HEK293T (cell line): ENCODE results near the gene TRPM5.

Experiments
- CTCF ChIA-PET: fragments of 350-600 bp; formaldehyde crosslinking; extraction: SDS; loops from one replicate; lab custom pipeline; 2021; ENCODE audit warnings: antibody characterized with exemption, inconsistent platforms; lab: Yijun Ruan, JAX
- POLR2A ChIA-PET: fragments of 350-600 bp; formaldehyde crosslinking; extraction: SDS; loops from one replicate; lab custom pipeline; 2020; ENCODE audit warnings: antibody characterized with exemption, inconsistent platforms; lab: Yijun Ruan, JAX
- DNase-seq: peaks from one replicate; pipeline ENCODE4 v3.0.0; 2012; ENCODE audit warnings: mixed read lengths; ENCODE audit errors: extremely low spot score
- ARNT ChIP-seq: fragments of 450-650 bp; IDR thresholded peaks from 2 replicates; pipeline ENCODE4 v1.6.1; 2017; ENCODE audit warnings: mild to moderate bottlenecking
- BHLHE40 ChIP-seq: fragments of 450-650 bp; IDR thresholded peaks from 2 replicates; pipeline ENCODE4 v1.6.1; 2016; ENCODE audit warnings: mild to moderate bottlenecking, moderate library complexity, borderline replicate concordance
- CTBP1 ChIP-seq: fragments of 450-650 bp; IDR thresholded peaks from 2 replicates; pipeline ENCODE4 v1.6.1; 2016; ENCODE audit warnings: borderline replicate concordance
- ELF4 ChIP-seq: fragments of 450-650 bp; IDR thresholded peaks from 2 replicates; pipeline ENCODE4 v1.6.1; 2017; ENCODE audit warnings: antibody characterized with exemption
- FOXA1 ChIP-seq: fragments of 450-650 bp; IDR thresholded peaks from 2 replicates; pipeline ENCODE4 v1.6.1; 2016; ENCODE audit warnings: mild to moderate bottlenecking
- FOXK2 ChIP-seq: fragments of 450-650 bp; IDR thresholded peaks from 2 replicates; pipeline ENCODE4 v1.6.1; 2016; ENCODE audit warnings: mild to moderate bottlenecking
- FOXM1 ChIP-seq: fragments of 450-650 bp; IDR thresholded peaks from 2 replicates; pipeline ENCODE4 v1.6.1; 2017; ENCODE audit warnings: mild to moderate bottlenecking, borderline replicate concordance
- HDGF ChIP-seq: fragments of 450-650 bp; IDR thresholded peaks from 2 replicates; pipeline ENCODE4 v1.6.1; 2017; ENCODE audit warnings: antibody characterized with exemption, borderline replicate concordance
- L3MBTL2 ChIP-seq: fragments of 450-650 bp; conservative IDR thresholded peaks from 2 replicates; pipeline ENCODE4 v1.6.1; 2016; ENCODE audit warnings: mild to moderate bottlenecking
- LEF1 ChIP-seq: fragments of 450-650 bp; IDR thresholded peaks from 2 replicates; pipeline ENCODE4 v1.6.1; 2017; ENCODE audit warnings: mild to moderate bottlenecking, borderline replicate concordance
- NFRKB ChIP-seq: fragments of 450-650 bp; IDR thresholded peaks from 2 replicates; pipeline ENCODE4 v1.6.1; 2016; ENCODE audit warnings: mild to moderate bottlenecking, moderate library complexity
- SP1 ChIP-seq: fragments of 450-650 bp; IDR thresholded peaks from 2 replicates; pipeline ENCODE4 v1.6.1; 2017
- SUZ12 ChIP-seq: fragments of 450-650 bp; IDR thresholded peaks from 2 replicates; pipeline ENCODE4 v1.6.1; 2016; ENCODE audit warnings: mild to moderate bottlenecking
- TARDBP ChIP-seq: fragments of 450-650 bp; IDR thresholded peaks from 2 replicates; pipeline ENCODE4 v1.6.1; 2016
- ZNF384 ChIP-seq: fragments of 450-650 bp; IDR thresholded peaks from 2 replicates; pipeline ENCODE4 v1.6.1; 2016
- TF ChIP-seq, protein P1 (sequence below): fragments of 450-650 bp; IDR thresholded peaks from 2 replicates; pipeline ENCODE4 v1.6.1; 2016

TRPM5 gene

DNA sequence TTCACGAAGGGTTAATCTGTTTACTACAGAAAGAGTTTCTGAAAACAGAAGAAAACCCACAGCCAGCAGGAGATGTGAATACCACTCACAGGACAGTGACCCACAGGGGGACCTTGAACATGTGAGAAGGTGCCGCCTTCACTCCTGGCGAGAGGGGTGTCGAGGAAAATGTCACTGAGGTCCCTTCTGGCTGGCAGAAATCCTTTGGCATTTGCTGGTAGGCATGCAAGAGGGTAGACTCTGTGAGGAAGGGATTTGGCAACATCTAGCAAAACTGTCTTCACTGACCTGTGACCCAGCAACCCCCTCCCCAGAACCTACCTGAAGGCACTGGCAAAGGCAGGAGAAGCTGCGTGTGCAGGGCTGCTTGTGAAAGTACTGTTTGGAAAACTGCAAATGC, 9.1 kb upstream of the TRPM5 start:
- CTCF ChIA-PET: no interaction called here
- no peak for DNase-seq
- no peak for TF ChIP-seq TARDBP
- no peak for TF ChIP-seq FOXA1
- TF ChIP-seq HDGF: no peak
- TF ChIP-seq ZNF384: no peak
- TF ChIP-seq ELF4: no peak
- POLR2A ChIA-PET: no interaction called here

DNA sequence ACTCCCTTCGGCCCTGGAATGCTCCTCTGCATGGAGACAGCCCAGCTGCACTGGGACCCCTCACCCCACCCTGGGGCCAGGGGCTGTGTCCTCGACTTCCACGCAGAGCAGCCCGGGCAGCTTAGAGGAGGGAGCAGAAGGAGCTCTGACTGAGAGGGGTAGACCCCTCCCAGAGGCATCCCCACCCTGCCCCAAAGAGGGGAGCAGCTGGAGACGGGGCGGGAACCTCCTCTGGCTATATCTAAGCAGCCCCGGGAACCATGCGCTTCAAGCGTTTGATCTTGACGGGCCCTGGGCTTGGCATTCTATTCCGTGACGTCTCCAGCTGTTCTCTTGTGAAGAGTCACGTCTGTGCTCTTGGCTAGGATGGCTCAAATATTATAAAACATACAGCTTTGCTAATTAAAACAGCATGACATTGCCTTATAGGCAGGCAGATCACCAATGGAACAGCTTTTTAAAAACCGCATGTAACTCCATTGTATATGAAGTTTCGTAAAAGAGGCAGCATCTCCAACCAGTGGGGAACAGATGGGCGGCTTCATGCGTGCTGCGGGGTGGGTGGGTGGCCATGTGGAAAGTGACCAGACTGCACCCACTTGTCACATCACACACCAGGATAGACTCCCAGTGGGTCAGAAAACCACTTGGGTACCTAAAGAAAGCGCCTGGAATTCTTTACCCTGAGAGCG, 8.2 kb upstream of the TRPM5 start:
- TF ChIP-seq ARNT: no peak
- no peak for TF ChIP-seq NFRKB
- no peak for TF ChIP-seq SUZ12
- no peak for DNase-seq
- ChIA-PET CTCF (no interaction called here), POLR2A (no interaction called here)

DNA sequence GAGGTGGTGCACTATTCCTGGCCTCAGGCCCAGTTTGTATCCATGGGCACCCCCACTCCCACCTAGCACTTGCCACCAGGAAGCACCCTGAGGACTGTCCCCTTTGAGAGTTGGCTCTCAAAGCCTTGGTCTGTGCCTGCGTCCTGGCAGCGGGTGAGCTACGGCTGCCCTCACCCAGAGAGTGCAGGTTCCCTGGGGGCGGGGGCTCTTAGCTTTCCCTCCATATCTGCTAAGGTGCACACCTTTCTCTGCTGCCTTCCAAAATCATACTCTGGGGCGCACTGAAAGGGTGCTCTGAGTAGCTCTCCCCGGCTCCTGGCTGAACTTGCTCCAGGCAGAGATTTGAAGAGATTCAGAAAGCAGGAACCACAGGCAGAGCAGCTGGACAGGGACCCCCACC, 7.6 kb upstream of the TRPM5 start:
- CTCF ChIA-PET: no interaction called here
- POLR2A ChIA-PET: no interaction called here
- DNase-seq: no peak

GRCh38 chr11:2451336-2451735, 7.0 kb upstream of the TRPM5 start:
- no peak for TF ChIP-seq SP1
- TF ChIP-seq L3MBTL2: no peak
- TF ChIP-seq CTBP1: no peak
- TF ChIP-seq TARDBP: no peak
- TF ChIP-seq FOXM1: no peak
- TF ChIP-seq LEF1: no peak
- TF ChIP-seq FOXK2: no peak
- TF ChIP-seq, protein P1, sequence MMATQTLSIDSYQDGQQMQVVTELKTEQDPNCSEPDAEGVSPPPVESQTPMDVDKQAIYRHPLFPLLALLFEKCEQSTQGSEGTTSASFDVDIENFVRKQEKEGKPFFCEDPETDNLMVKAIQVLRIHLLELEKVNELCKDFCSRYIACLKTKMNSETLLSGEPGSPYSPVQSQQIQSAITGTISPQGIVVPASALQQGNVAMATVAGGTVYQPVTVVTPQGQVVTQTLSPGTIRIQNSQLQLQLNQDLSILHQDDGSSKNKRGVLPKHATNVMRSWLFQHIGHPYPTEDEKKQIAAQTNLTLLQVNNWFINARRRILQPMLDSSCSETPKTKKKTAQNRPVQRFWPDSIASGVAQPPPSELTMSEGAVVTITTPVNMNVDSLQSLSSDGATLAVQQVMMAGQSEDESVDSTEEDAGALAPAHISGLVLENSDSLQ: no peak
- no peak for TF ChIP-seq BHLHE40
- TF ChIP-seq FOXA1: no peak
- no peak for TF ChIP-seq HDGF
- no peak for TF ChIP-seq SUZ12
- no peak for TF ChIP-seq ZNF384
- no peak for TF ChIP-seq NFRKB
- TF ChIP-seq ELF4: no peak
- TF ChIP-seq ARNT: no peak
- DNase-seq: no peak
- ChIA-PET POLR2A (no interaction called here), CTCF (no interaction called here)

More for the DNA sequence above, 7.6 kb upstream of the TRPM5 start:
- TF ChIP-seq FOXK2 (no peak), ELF4 (no peak), CTBP1 (no peak), FOXM1 (no peak), HDGF (no peak), NFRKB (no peak), L3MBTL2 (no peak), SP1 (no peak), TARDBP (no peak), ZNF384 (no peak), BHLHE40 (no peak), SUZ12 (no peak), LEF1 (no peak), FOXA1 (no peak), ARNT (no peak)
- TF ChIP-seq, protein P1: no peak

DNA sequence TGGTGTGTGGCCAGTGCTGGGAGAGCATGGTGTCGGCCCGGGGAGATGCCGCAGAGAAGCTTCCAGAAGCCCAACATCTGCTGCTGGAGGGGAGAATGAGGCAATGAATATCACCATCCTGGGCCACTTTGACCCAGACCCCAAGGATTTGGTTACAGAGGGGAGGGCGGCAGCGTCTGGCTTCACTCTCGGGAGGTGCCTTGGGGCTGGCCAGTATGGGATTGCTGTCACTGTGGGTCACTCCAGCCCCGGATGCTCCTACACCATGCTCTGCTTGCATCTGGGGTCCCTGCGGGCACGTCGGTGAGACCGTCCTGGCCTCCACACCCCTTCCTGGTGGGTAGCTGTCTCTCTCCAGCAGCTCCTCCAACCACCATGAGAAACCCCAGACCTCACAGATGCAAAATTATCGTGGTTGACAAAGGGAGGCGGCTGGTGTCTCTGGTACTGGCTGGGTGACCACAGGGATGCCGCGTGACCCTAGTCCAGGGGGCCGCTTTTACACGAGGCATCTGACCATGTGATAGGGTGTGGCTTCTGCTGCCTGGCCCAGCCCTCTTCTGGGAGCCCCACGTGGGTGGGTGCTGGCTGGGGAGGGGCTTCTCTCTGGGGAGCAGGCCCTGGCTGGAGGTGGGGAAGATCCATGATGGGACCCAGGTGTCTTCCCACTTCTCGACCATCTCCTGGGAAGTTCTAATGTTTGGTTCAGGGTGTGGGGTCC, 6.2 kb upstream of the TRPM5 start:
- DNase-seq: no peak
- ChIA-PET POLR2A (no interaction called here), CTCF (no interaction called here)
- TF ChIP-seq LEF1 (no peak), CTBP1 (no peak), FOXM1 (no peak), NFRKB (no peak), SP1 (no peak), ZNF384 (no peak), L3MBTL2 (no peak), HDGF (no peak), SUZ12 (no peak), ELF4 (no peak)
- TF ChIP-seq, protein P1: no peak

GRCh38 chr11:2449548-2450320, 5.4 kb upstream of the TRPM5 start:
- ChIA-PET POLR2A (no interaction called here), CTCF (no interaction called here)
- no peak for DNase-seq
- TF ChIP-seq BHLHE40: no peak
- TF ChIP-seq, protein P1: no peak
- TF ChIP-seq ZNF384: no peak
- TF ChIP-seq SUZ12: no peak
- TF ChIP-seq SP1: no peak
- no peak for TF ChIP-seq ARNT
- TF ChIP-seq FOXK2: no peak
- no peak for TF ChIP-seq FOXA1
- TF ChIP-seq NFRKB: no peak
- no peak for TF ChIP-seq FOXM1
- TF ChIP-seq HDGF: no peak
- no peak for TF ChIP-seq L3MBTL2
- TF ChIP-seq CTBP1: no peak
